HG02943 (cell line): ENCODE results near the gene LRRC75A.

Source experiments
- ATAC-seq: cut with Tn5 transposase; IDR thresholded peaks from one replicate; pipeline ENCODE4 v1.9.1; 2021; ENCODE audit warnings: mild to moderate bottlenecking, low read depth, moderate library complexity; ENCODE audit not compliant: unreplicated experiment

Gene LRRC75A

GRCh38 chr17:16437083-16437482 is 54.9 kb downstream of the LRRC75A start:
- ATAC-seq: no peak

- ATAC-seq: no peak
Observed at GRCh38 chr17:16435925-16436886, 55.8 kb downstream of the LRRC75A start.

GRCh38 chr17:16434662-16435061 is 57.3 kb downstream of the LRRC75A start:
- no peak for ATAC-seq

GRCh38 chr17:16433514-16433913 is 58.5 kb downstream of the LRRC75A start:
- ATAC-seq: no peak

GRCh38 chr17:16432017-16432416 is 60.0 kb downstream of the LRRC75A start:
- no peak for ATAC-seq

GRCh38 chr17:16430650-16431049 is 61.3 kb downstream of the LRRC75A start:
- ATAC-seq: no peak

- ATAC-seq: no peak
Observed at GRCh38 chr17:16429083-16429482, 62.9 kb downstream of the LRRC75A start.

- ATAC-seq: no peak
Observed at GRCh38 chr17:16428098-16428882, 63.7 kb downstream of the LRRC75A start.

GRCh38 chr17:16427020-16427419 is 65.0 kb downstream of the LRRC75A start:
- no peak for ATAC-seq

- ATAC-seq: no peak
Observed at GRCh38 chr17:16425698-16426659, 66.0 kb downstream of the LRRC75A start.

GRCh38 chr17:16425202-16425601 is 66.8 kb downstream of the LRRC75A start:
- no peak for ATAC-seq

GRCh38 chr17:16423226-16423872 is 68.6 kb downstream of the LRRC75A start:
- no peak for ATAC-seq

- ATAC-seq: no peak
Observed at GRCh38 chr17:16422416-16422815, 69.6 kb downstream of the LRRC75A start.

- no peak for ATAC-seq
Observed at GRCh38 chr17:16419929-16420271, 72.1 kb downstream of the LRRC75A start.

- ATAC-seq: no peak
Observed at GRCh38 chr17:16419074-16419928, 72.7 kb downstream of the LRRC75A start.

- ATAC-seq: no peak
Observed at GRCh38 chr17:16418685-16419068, 73.3 kb downstream of the LRRC75A start.

GRCh38 chr17:16417896-16418684 is 73.9 kb downstream of the LRRC75A start:
- ATAC-seq: no peak

GRCh38 chr17:16417399-16417798 is 74.6 kb downstream of the LRRC75A start:
- ATAC-seq: no peak
